H1 (cell line): ENCODE results near the gene MAP7. TPM values are rescaled to one million over a fixed set of nuclear protein-coding genes. Genes with fewer than 3 reads are reported as not detected.

Experiments
- CTCF ChIA-PET: fragments of 300-600 bp; sonication (Branson Sonifier 250); formaldehyde crosslinking; loops from one replicate; lab custom pipeline; 2021; ENCODE audit not compliant: partially characterized antibody; lab: Charles Lee
- POLR2A ChIA-PET: fragments of 300-600 bp; sonication (Branson Sonifier 250); formaldehyde crosslinking; loops from one replicate; lab custom pipeline; 2021; ENCODE audit warnings: inconsistent platforms; ENCODE audit not compliant: partially characterized antibody; lab: Charles Lee
- DNase-seq, 2 experiments: peaks; one replicate each; pipeline versions ENCODE4 v3.0.0 to v3.0.0-alpha.2; 2010 to 2022; ENCODE audit warnings: low spot score in 2 of 2, low read depth in 1 of 2, mixed read lengths in 1 of 2
- FAIRE-seq: peaks from 2 replicates; lab custom pipeline; 2011; peaks lifted over from hg19 to GRCh38; lab: Jason Lieb, UNC
- H2AFZ ChIP-seq: 2 replicates; pipeline ENCODE4 v1.8.1; 2012; ENCODE audit warnings: low read length, inconsistent platforms
- H2AK5ac ChIP-seq: 2 replicates; pipeline ENCODE4 v1.6.1; 2013; ENCODE audit warnings: low read depth, low read length
- H2BK120ac ChIP-seq: replicated peaks from 2 replicates; pipeline ENCODE3; 2013; ENCODE audit warnings: low read depth, low read length, inconsistent platforms
- H2BK12ac ChIP-seq: 2 replicates; pipeline ENCODE4 v1.6.1; 2013; ENCODE audit warnings: low read depth, low read length
- H2BK15ac ChIP-seq: 2 replicates; pipeline ENCODE4 v1.6.1; 2013; ENCODE audit warnings: low read length
- H2BK20ac ChIP-seq: 2 replicates; pipeline ENCODE4 v1.6.1; 2013; ENCODE audit warnings: low read length
- H2BK5ac ChIP-seq: 2 replicates; pipeline ENCODE4 v1.6.1; 2013; ENCODE audit warnings: low read depth, low read length
- H3K14ac ChIP-seq: 2 replicates; pipeline ENCODE4 v1.6.1; 2013; ENCODE audit warnings: inconsistent platforms; ENCODE audit not compliant: insufficient read length
- H3K18ac ChIP-seq: 2 replicates; pipeline ENCODE4 v1.6.1; 2013; ENCODE audit warnings: low read length; ENCODE audit errors: extremely low read depth
- H3K23ac ChIP-seq: 2 replicates; pipeline ENCODE4 v1.6.1; 2013; ENCODE audit warnings: inconsistent platforms; ENCODE audit not compliant: insufficient read length
- H3K23me2 ChIP-seq: 2 replicates; pipeline ENCODE4 v1.6.1; 2013; ENCODE audit warnings: low read depth, low read length
- H3K27ac ChIP-seq: 2 replicates; pipeline ENCODE4 v1.6.1; 2011; ENCODE audit warnings: low read depth, low read length, inconsistent platforms
- H3K27me3 ChIP-seq, 4 experiments: replicated peaks in 1 of 4; 1 replicate in 1 of 4; 2 replicates in 3 of 4; pipeline versions ENCODE4 v1.6.1 to v1.8.1; 2011 to 2013; ENCODE audit warnings: low read length in 3 of 4, mild to moderate bottlenecking in 3 of 4, inconsistent platforms in 2 of 4, mixed read lengths in 2 of 4, moderate library complexity in 1 of 4; ENCODE audit not compliant: control insufficient read depth in 3 of 4, insufficient read depth in 3 of 4; ENCODE audit errors: extremely low read depth in 1 of 4
- H3K36me3 ChIP-seq, 4 experiments: 2 replicates each; pipeline versions ENCODE4 v1.6.1 to v1.8.1; 2011 to 2013; ENCODE audit warnings: mild to moderate bottlenecking in 4 of 4, low read length in 3 of 4, moderate library complexity in 2 of 4, control low read depth in 1 of 4, inconsistent platforms in 1 of 4; ENCODE audit not compliant: insufficient read depth in 4 of 4, control insufficient read depth in 2 of 4
- H3K4ac ChIP-seq: replicated peaks from 2 replicates; pipeline ENCODE3; 2013; ENCODE audit warnings: low read length, low read depth, mixed read lengths, inconsistent platforms; ENCODE audit not compliant: insufficient read length
- H3K4me1 ChIP-seq, 4 experiments: replicated peaks in 1 of 4; 1 replicate in 1 of 4; 2 replicates in 3 of 4; pipeline versions ENCODE4 v1.6.1 to v1.8.1; 2011 to 2013; ENCODE audit warnings: low read length in 3 of 4, inconsistent platforms in 2 of 4, mixed read lengths in 1 of 4; ENCODE audit not compliant: insufficient read depth in 4 of 4, control insufficient read depth in 3 of 4
- H3K4me2 ChIP-seq, 2 experiments: 2 replicates each; pipeline versions ENCODE4 v1.6.1 to v1.8.1; 2011 to 2013; ENCODE audit warnings: low read depth in 2 of 2, low read length in 2 of 2, control low read depth in 1 of 2, inconsistent platforms in 1 of 2, mild to moderate bottlenecking in 1 of 2; ENCODE audit not compliant: insufficient read depth in 1 of 2
- H3K4me3 ChIP-seq, 4 experiments: fragments of 200-600, 300-600 bp in 1 of 4; sonication (generic), shearing (Covaris generic), sonication (Bioruptor Twin) in 1 of 4; 2 replicates each; pipeline versions ENCODE4 v1.5.1 to v1.8.1; 2011 to 2016; ENCODE audit warnings: low read length in 4 of 4, low read depth in 3 of 4, control low read depth in 2 of 4, inconsistent platforms in 2 of 4, mild to moderate bottlenecking in 2 of 4, mixed read lengths in 1 of 4, moderate library complexity in 1 of 4; ENCODE audit not compliant: insufficient read depth in 2 of 4; ENCODE audit errors: extremely low read depth in 1 of 4
- H3K56ac ChIP-seq: replicated peaks from 2 replicates; pipeline ENCODE3; 2013; ENCODE audit warnings: low read depth, mild to moderate bottlenecking, mixed read lengths, low read length, inconsistent platforms; ENCODE audit not compliant: insufficient read length
- H3K79me1 ChIP-seq: 2 replicates; pipeline ENCODE4 v1.6.1; 2013; ENCODE audit warnings: low read depth, low read length, control low read depth
- H3K79me2 ChIP-seq, 2 experiments: 2 replicates each; pipeline versions ENCODE4 v1.6.1 to v1.8.1; 2012 to 2013; ENCODE audit warnings: low read length in 2 of 2, mild to moderate bottlenecking in 2 of 2, inconsistent platforms in 1 of 2; ENCODE audit not compliant: insufficient read depth in 2 of 2, control insufficient read depth in 1 of 2
- H3K9ac ChIP-seq, 4 experiments: replicated peaks in 1 of 4; 1 replicate in 1 of 4; 2 replicates in 3 of 4; pipeline versions ENCODE4 v1.6.1 to v1.8.1; 2011 to 2013; ENCODE audit warnings: low read depth in 3 of 4, low read length in 3 of 4, control low read depth in 2 of 4, mild to moderate bottlenecking in 2 of 4, moderate library complexity in 2 of 4, inconsistent platforms in 1 of 4; ENCODE audit errors: extremely low read depth in 1 of 4
- H3K9me3 ChIP-seq, 2 experiments: 2 replicates each; pipeline versions ENCODE4 v1.6.1 to v1.8.1; 2012 to 2013; ENCODE audit warnings: mild to moderate bottlenecking in 2 of 2, moderate library complexity in 2 of 2, control low read depth in 1 of 2, inconsistent platforms in 1 of 2, low read depth in 1 of 2, low read length in 1 of 2, mixed read lengths in 1 of 2; ENCODE audit not compliant: insufficient read depth in 2 of 2
- H4K20me1 ChIP-seq, 2 experiments: replicated peaks in 1 of 2; 2 replicates each; pipeline versions ENCODE3 to v1.8.1; 2011 to 2013; ENCODE audit warnings: inconsistent platforms in 2 of 2, low read length in 2 of 2, mild to moderate bottlenecking in 1 of 2; ENCODE audit not compliant: insufficient read depth in 2 of 2, control insufficient read depth in 1 of 2
- H4K5ac ChIP-seq: 2 replicates; pipeline ENCODE4 v1.6.1; 2013; ENCODE audit warnings: low read length, low read depth, mixed read lengths, inconsistent platforms; ENCODE audit not compliant: insufficient read length
- H4K8ac ChIP-seq: 2 replicates; pipeline ENCODE4 v1.8.0; 2013; ENCODE audit warnings: mild to moderate bottlenecking, moderate library complexity, low read length, inconsistent platforms; ENCODE audit not compliant: insufficient read depth; ENCODE audit errors: extremely low read depth
- H4K91ac ChIP-seq: replicated peaks from 2 replicates; pipeline ENCODE3; 2013; ENCODE audit warnings: low read length, mixed read lengths, inconsistent platforms; ENCODE audit not compliant: insufficient read length
- BACH1 ChIP-seq: IDR thresholded peaks from 2 replicates; pipeline ENCODE4 v1.6.1; 2012; ENCODE audit warnings: low read length, improper control_type of control experiment
- BRCA1 ChIP-seq: IDR thresholded peaks from 2 replicates; pipeline ENCODE4 v1.6.1; 2012; ENCODE audit warnings: low read depth, low read length, improper control_type of control experiment
- FOSL1 ChIP-seq: IDR thresholded peaks from 2 replicates; pipeline ENCODE4 v1.6.1; 2011; ENCODE audit warnings: mild to moderate bottlenecking, low read depth, low read length, moderate library complexity; ENCODE audit not compliant: insufficient read depth
- GABPA ChIP-seq: IDR thresholded peaks from 2 replicates; pipeline ENCODE4 v1.6.1; 2011; ENCODE audit warnings: mild to moderate bottlenecking, low read length, moderate library complexity, borderline replicate concordance; ENCODE audit not compliant: insufficient read depth
- NANOG ChIP-seq: IDR thresholded peaks from 2 replicates; pipeline ENCODE4 v1.6.1; 2011; ENCODE audit warnings: low read length, low read depth, mild to moderate bottlenecking, inconsistent platforms; ENCODE audit not compliant: insufficient read depth, poor library complexity, severe bottlenecking
- RAD21 ChIP-seq, 2 experiments: IDR thresholded peaks in 1 of 2; conservative IDR thresholded peaks in 1 of 2; 2 replicates each; pipeline ENCODE4 v1.6.1; 2011; ENCODE audit warnings: low read depth in 2 of 2, low read length in 2 of 2, improper control_type of control experiment in 1 of 2, inconsistent platforms in 1 of 2, mild to moderate bottlenecking in 1 of 2, moderate library complexity in 1 of 2
- RBBP5 ChIP-seq: IDR thresholded peaks from 2 replicates; pipeline ENCODE4 v1.7.1; 2012; ENCODE audit warnings: low read depth, mild to moderate bottlenecking, inconsistent platforms, low read length, moderate library complexity, borderline replicate concordance
- SUZ12 ChIP-seq: fragments of 200-600 bp; sonication (generic); IDR thresholded peaks from 2 replicates; pipeline ENCODE4 v1.6.1; 2012; ENCODE audit warnings: mild to moderate bottlenecking, inconsistent platforms, low read length, moderate library complexity, mixed read lengths
- WGBS, 2 experiments: shearing (Covaris generic) in 1 of 2; methylation state at CpG; one replicate each; pipeline versions ENCODE4 v1.1.6 to v1.1.7; 2013 to 2015; ENCODE audit warnings: low lambda C conversion rate in 2 of 2, mixed read lengths in 2 of 2, inconsistent platforms in 1 of 2, low coverage in 1 of 2, missing lambda C conversion rate in 1 of 2; ENCODE audit not compliant: insufficient replicate concordance in 2 of 2, insufficient coverage in 1 of 2, insufficient read length in 1 of 2; ENCODE audit errors: extremely low coverage in 1 of 2, missing lambda C conversion rate in 1 of 2; 5-methylcytosine and 5-hydroxymethylcytosine counted together
- polyA plus RNA-seq, 7 experiments: library from polyadenylated mRNA; depleted of rRNA in 3 of 7; stranded (reverse) in 5 of 7; unstranded in 2 of 7; fragments of >200 nt in 5 of 7; fragments of 200-250 nt in 2 of 7; gene quantifications; 1 replicate in 5 of 7; 2 replicates in 1 of 7; 4 replicates in 1 of 7; pipeline versions ENCODE4 v1.2.1 to v1.2.3, GENCODE V29; 2011 to 2013; ENCODE audit warnings: missing spikeins in 2 of 7, mixed read lengths in 2 of 7
- total RNA-seq: library from RNA; stranded (reverse); fragmentation: NEBNext Ultra II Directional; extraction: Animal tissue kit (Norgen Biotek cat#: 25700); gene quantifications from 2 replicates; pipeline ENCODE4 v1.2.1, GENCODE V29; 2021
- TF ChIP-seq, protein P1 (sequence below): IDR thresholded peaks from 2 replicates; pipeline ENCODE4 v1.6.1; 2012; ENCODE audit warnings: inconsistent platforms
- TF ChIP-seq, protein P2 (sequence below): IDR thresholded peaks from 2 replicates; pipeline ENCODE4 v1.6.1; 2011; ENCODE audit warnings: low read length, improper control_type of control experiment

MAP7 gene
- total and polyA plus RNA-seq, 2 of the 8 experiments (the other 6 are each of a cell fraction or from before 2014, with no cell fraction given), result 13.5 to 66.9 TPM

DNA sequence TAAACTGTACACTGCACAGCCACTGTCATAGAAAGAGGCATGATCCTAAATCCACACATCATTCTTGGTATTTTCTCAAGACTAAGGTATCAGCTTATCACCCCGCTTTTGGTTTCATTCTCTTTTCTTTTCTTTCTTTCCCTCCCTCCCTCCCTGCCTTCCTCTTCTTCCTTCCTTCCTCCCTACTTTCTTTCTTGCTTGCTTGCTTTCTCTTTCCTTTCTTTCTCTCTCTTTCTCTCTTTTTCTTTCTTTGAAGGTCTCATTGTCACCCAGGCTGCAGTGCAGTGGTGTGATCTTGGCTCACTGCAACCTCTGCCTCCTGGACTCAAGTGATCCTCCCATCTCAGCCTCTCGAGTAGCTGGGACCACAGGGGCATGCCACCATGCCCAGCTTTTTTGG lies 81.1 kb downstream of the MAP7 start:
- H4K5ac ChIP-seq, result no peak overlapping the region
- TF ChIP-seq GABPA (no peak), FOSL1 (no peak), BACH1 (no peak), RBBP5 (no peak), NANOG (no peak), RAD21 (IDR thresholded peaks at IDR 0.05 in 1 of 2, conservative IDR thresholded peaks at IDR 0.05 in 1 of 2; ENCODE audit: low read depth in 2 of 2, low read length in 2 of 2) (no peak), SUZ12 (no peak), BRCA1 (no peak)
- TF ChIP-seq, protein P1, sequence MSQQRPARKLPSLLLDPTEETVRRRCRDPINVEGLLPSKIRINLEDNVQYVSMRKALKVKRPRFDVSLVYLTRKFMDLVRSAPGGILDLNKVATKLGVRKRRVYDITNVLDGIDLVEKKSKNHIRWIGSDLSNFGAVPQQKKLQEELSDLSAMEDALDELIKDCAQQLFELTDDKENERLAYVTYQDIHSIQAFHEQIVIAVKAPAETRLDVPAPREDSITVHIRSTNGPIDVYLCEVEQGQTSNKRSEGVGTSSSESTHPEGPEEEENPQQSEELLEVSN, result no peak
- TF ChIP-seq, protein P2, sequence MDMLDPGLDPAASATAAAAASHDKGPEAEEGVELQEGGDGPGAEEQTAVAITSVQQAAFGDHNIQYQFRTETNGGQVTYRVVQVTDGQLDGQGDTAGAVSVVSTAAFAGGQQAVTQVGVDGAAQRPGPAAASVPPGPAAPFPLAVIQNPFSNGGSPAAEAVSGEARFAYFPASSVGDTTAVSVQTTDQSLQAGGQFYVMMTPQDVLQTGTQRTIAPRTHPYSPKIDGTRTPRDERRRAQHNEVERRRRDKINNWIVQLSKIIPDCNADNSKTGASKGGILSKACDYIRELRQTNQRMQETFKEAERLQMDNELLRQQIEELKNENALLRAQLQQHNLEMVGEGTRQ, result no peak
- H3K36me3 ChIP-seq, result no peaks in the 10 kb centered on the region
- H3K27ac ChIP-seq, result no peak overlapping the region
- DNase-seq (no peak), FAIRE-seq (no peak)
- H4K91ac ChIP-seq, result no peak overlapping the region
- H3K4me3 ChIP-seq, result no peak overlapping the region
- no peaks in the 10 kb centered on the region for H3K9me3 ChIP-seq
- H3K18ac ChIP-seq, result no peak overlapping the region
- POLR2A ChIA-PET, result no interaction called here
- no peak overlapping the region for H2BK12ac ChIP-seq
- no peak overlapping the region for H3K4me2 ChIP-seq
- no peaks in the 10 kb centered on the region for H3K27me3 ChIP-seq
- peaks cover 0 to 48% of the 10 kb centered on the region in 2 experiments; a peak in 2 of 4 replicates for H3K79me2 ChIP-seq
- no peak overlapping the region for H2BK15ac ChIP-seq
- no peak overlapping the region for H2AK5ac ChIP-seq
- H4K8ac ChIP-seq, result no peak overlapping the region
- no peak overlapping the region for H2AFZ ChIP-seq
- no peak overlapping the region for H3K4ac ChIP-seq
- WGBS, 2 experiments, result 81% methylated on average over 2 of the region's 2 CpGs; no CpG with 5 or more reads in 1 of the 2 experiments
- H2BK120ac ChIP-seq, result no peak overlapping the region
- CTCF ChIA-PET, result interaction anchor here (0.7 to 1.6 kb wide), 3 partner anchors 27 to 135 kb away, joined by 3 read pairs; no protein-coding TSS in a partner anchor
- peaks cover 2% of the 10 kb centered on the region; the same call in 1 of the 2 replicates for H3K79me1 ChIP-seq
- no peak overlapping the region for H3K56ac ChIP-seq
- H3K23me2 ChIP-seq, result no peaks in the 10 kb centered on the region
- H3K14ac ChIP-seq, result no peak overlapping the region
- H4K20me1 ChIP-seq, result peaks cover 0 to 1% of the 10 kb centered on the region in 2 experiments
- no peak overlapping the region for H2BK5ac ChIP-seq
- no peak overlapping the region for H3K9ac ChIP-seq
- no peak overlapping the region for H3K23ac ChIP-seq
- H3K4me1 ChIP-seq, result peaks cover 0 to 12% (median 10%) of the 10 kb centered on the region in 4 experiments; a peak in 5 of 7 replicates
- H2BK20ac ChIP-seq, result no peak overlapping the region
